Activated CD4-positive, alpha-beta T cell treated with anti-CD3 and anti-CD28 coated beads, Interleukin-2, Interleukin-4, amounts not matched to agents 100 ng/mL and 50 ng/mL, durations not matched to agents 16 hours and 8 hours (primary cell): ENCODE data around the gene SRM.
"Not testable (repeated sequence)": the region's sequence is repeated elsewhere in the genome, so short reads cannot be mapped to it uniquely, and the experiment has no call there.

Experiments
- DNase-seq: peaks from one replicate; pipeline ENCODE4 v3.0.0-alpha.2; 2020; ENCODE audit warnings: low spot score

SRM gene

DNA sequence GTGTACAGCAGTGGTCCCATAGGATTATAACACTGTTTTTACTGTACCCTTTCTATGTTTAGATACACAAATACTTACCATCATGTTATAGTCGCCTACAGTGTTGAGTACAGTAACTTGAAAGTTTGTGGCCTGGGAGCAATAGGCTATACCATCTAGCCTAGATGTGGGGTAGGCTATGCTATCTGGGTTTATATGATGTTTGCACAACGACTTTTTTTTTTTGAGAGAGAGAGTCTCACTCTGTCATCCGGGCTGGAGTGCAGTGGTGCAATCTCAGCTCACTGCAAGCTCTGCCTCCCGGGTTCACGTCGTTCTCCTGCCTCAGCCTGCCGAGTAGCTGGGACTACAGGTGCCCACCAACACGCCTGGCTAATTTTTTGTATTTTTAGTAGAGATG, 40.5 kb downstream of the SRM start:
- not testable (repeated sequence) for DNase-seq

DNA sequence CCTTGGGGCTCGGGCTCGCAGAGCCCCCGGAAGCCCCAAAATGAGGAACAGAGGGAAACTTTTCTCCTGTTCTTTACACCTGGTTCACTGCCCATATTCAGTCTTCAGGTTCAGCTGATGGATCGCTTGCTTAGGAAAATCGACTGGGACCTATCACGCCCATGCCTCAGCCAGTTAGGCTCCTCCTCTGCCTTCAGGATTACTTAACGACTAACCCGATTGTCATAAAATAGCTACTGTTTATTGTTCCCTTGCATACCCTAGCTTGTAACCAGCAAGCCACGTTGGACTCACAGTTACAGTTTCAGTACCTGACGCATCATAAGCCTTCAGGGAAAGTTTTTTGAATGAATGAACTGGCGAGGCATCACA, 46.7 kb downstream of the SRM start:
- DNase-seq = no peak

DNA sequence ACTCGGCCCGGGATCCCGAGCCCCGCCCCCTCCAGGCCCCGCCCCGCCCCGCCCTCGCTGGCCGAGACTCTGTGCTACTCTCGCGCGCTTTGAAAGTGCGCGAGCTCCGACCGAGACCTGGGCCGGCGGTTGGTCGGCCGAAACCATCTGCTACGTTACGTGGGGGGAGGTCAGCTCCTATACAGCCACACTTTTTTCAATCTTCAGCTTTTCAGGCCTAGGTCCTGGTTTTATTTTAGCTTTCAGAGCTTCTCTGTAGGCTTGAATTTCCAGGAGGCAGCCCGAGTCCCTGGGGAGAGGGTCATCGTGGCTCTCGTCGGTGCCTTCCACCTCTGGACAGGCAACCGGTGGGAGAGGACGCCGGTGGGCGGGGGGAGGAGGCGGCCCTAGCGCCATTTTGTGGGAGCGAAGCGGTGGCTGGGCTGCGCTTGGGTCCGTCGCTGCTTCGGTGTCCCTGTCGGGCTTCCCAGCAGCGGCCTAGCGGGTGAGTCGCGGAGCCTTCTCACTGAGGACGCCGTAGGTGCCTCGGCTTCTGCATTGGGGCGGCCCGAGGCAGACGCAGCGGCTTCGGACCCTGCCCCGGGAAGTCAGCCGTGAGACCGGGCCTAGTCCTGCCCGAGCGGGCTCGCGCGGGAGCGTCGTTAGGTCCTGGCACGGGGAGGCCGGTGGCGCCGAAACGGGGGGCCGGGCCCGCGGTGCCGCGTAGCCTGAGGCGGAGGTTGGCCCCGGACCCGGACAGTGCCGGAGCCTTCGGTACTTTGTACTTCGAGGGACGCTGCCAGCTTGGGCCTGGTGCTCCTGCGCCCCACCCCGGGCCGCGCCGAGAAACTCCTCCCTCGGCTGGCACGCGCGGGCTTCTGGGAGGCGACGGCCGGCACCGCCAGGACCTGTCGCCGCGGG, 47.3 kb downstream of the SRM start, which contains the start of gene TARDBP:
Gene TARDBP (plus strand): TSS at position 395 of the 900 bp plus-strand sequence. CDS start 1,074 bp downstream, outside the sequence.
- DNase-seq = peak; percentile 89
